Muscle of leg (tissue), 11 donors: ENCODE data around the gene CXCR4. TPM values are rescaled to one million over a fixed set of nuclear protein-coding genes. Genes with fewer than 3 reads are reported as not detected.
A peak's percentile ranks its signal among the peaks of the same experiment; 100 is the strongest.

ENCODE experiments used
- DNase-seq: peaks from one replicate; pipeline ENCODE4 v3.0.0; 2013
- H3K27ac ChIP-seq: one replicate; pipeline ENCODE4 v1.5.1; 2013; ENCODE audit warnings: mild to moderate bottlenecking, low read length, control low read depth
- H3K27me3 ChIP-seq: one replicate; pipeline ENCODE4 v1.6.1; 2013; ENCODE audit warnings: low read length; ENCODE audit not compliant: control insufficient read depth, insufficient read depth
- H3K36me3 ChIP-seq: one replicate; pipeline ENCODE4 v1.6.1; 2013; ENCODE audit warnings: low read length; ENCODE audit not compliant: control insufficient read depth, insufficient read depth
- H3K4me1 ChIP-seq: one replicate; pipeline ENCODE4 v1.6.1; 2013; ENCODE audit warnings: low read length; ENCODE audit not compliant: control insufficient read depth, insufficient read depth
- H3K4me3 ChIP-seq: one replicate; pipeline ENCODE4 v1.5.1; 2013; ENCODE audit warnings: low read length, control low read depth
- H3K9me3 ChIP-seq: replicated peaks from 2 replicates; pipeline ENCODE4 v1.6.1; 2013; ENCODE audit warnings: low read depth, low read length; ENCODE audit not compliant: control insufficient read depth
- WGBS: methylation state at CpG from one replicate; pipeline ENCODE4 v1.1.5; 2013; ENCODE audit warnings: missing lambda C conversion rate; ENCODE audit not compliant: insufficient coverage; 5-methylcytosine and 5-hydroxymethylcytosine counted together
- polyA plus RNA-seq, 8 donors: library from polyadenylated mRNA; unstranded; fragments of 120-200 nt; gene quantifications; one replicate each; pipeline versions ENCODE4 v1.2.1 to v1.2.3, GENCODE V29; 2013; ENCODE audit warnings: inconsistent platforms in 1 of 8, low replicate concordance in 1 of 8; ENCODE audit not compliant: insufficient read length in 8 of 8, insufficient read depth in 1 of 8
- total RNA-seq: library from RNA; stranded (reverse); fragments of 120-200 nt; gene quantifications from one replicate; pipeline ENCODE4 v1.2.4, GENCODE V29; 2013

CXCR4 gene
- total and polyA plus RNA-seq, 9 donors: 23.1 to 38.1 (median 31.8) TPM

DNA sequence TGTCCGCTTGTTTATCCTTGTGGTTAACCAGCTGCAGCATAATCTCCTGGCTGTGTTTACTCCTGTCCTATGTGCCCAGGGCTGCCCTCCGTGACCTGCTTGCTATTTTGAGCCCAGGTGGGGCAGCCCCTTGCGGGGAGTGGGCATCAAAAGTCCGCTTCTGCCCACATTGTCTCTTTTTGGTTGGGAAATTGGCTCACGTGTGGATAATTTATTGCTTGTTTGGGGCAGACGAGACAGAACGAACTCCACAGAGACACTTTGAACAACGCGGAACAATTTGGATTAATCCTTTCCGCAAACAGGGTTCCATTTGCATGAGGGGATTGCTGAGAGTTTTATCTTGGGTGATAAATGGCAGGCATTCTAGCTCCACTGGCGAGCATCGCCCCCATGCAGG is 8.1 kb upstream of the CXCR4 start:
- no peak overlapping the region for H3K27ac ChIP-seq
- H3K9me3 ChIP-seq: no peaks in the 10 kb centered on the region
- no peaks in the 10 kb centered on the region for H3K36me3 ChIP-seq
- DNase-seq: no peak
- 25% methylated on average over 12 of the region's 12 CpGs for WGBS
- peaks cover 27% of the 10 kb centered on the region for H3K27me3 ChIP-seq
- H3K4me1 ChIP-seq: peaks cover 17% of the 10 kb centered on the region
- H3K4me3 ChIP-seq: no peak overlapping the region

DNA sequence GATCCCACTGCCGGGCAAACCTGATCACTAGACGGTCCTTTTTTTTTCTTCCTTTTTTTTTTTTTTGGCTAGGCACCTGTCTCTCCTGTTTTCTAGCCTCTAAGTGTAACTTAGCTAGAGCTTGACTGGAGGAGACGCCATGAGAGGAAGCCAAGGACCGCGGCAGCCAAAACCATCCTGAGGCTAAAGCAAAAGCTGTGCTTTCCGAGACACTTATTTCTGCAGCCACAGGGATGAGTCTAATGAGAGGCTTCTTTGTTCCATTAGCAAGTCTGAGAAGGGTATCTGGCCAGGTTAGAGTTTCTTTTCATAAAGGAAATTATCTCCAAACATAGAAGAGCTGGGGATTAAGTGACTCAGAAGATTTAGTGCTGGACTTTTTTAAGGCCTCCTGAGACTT is 7.3 kb upstream of the CXCR4 start:
- Histone ChIP-seq H3K9me3 (no peaks in the 10 kb centered on the region), H3K36me3 (no peaks in the 10 kb centered on the region), H3K27ac (no peak overlapping the region), H3K4me1 (peaks cover 17% of the 10 kb centered on the region), H3K4me3 (no peak overlapping the region), H3K27me3 (peaks cover 27% of the 10 kb centered on the region)
- 46% methylated on average over 2 of the region's 6 CpGs for WGBS
- DNase-seq: no peak

DNA sequence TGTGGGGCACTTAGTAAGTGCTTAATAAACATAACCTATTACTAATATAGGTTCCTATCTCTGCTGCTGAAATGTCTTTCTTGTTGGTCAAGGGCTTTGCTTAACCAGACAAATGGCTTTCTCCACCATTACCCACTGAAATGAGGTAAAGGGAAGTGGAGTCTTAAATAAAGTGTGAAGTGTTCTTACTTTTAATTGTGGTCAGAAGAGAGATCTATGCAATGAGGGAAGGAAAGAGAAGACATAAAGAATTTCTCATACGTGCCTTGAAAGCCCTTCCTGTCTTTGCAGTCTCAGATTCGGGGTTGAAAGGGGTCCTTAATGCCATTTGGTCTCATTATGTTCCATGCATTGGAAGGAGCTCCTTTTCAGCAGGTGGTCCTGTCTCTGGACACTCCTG is 6.9 kb upstream of the CXCR4 start:
- Histone ChIP-seq H3K36me3 (no peaks in the 10 kb centered on the region), H3K27me3 (peaks cover 27% of the 10 kb centered on the region), H3K4me3 (no peak overlapping the region), H3K4me1 (peaks cover 18% of the 10 kb centered on the region), H3K27ac (no peak overlapping the region), H3K9me3 (no peaks in the 10 kb centered on the region)
- 60% methylated on average over 2 of the region's 2 CpGs for WGBS
- DNase-seq: no peak

DNA sequence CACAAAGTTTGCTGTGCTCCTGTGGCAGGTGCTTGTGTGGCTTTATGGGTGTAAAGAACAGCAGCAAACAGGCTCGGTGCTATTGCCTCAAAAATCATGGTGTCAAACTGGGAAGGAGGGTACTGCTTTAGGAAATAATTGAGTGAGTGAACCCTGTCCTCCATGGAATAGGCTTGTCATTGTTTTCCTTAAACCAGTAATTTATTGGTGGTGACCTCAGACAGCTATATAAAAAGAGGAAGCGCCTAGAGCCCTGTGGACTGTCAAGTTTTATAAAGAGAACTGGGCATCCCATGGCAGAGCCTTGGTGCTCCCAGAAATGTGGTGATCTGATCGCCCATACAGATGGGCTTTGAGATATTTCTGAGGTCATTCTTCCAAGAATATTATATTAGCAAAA is 4.7 kb upstream of the CXCR4 start:
- Histone ChIP-seq H3K27ac (no peak overlapping the region), H3K4me3 (no peak overlapping the region), H3K4me1 (peaks cover 26% of the 10 kb centered on the region), H3K9me3 (no peaks in the 10 kb centered on the region), H3K36me3 (no peaks in the 10 kb centered on the region), H3K27me3 (peaks cover 44% of the 10 kb centered on the region)
- no peak for DNase-seq
- no CpG with 5 or more reads among the region's 3 CpGs for WGBS

DNA sequence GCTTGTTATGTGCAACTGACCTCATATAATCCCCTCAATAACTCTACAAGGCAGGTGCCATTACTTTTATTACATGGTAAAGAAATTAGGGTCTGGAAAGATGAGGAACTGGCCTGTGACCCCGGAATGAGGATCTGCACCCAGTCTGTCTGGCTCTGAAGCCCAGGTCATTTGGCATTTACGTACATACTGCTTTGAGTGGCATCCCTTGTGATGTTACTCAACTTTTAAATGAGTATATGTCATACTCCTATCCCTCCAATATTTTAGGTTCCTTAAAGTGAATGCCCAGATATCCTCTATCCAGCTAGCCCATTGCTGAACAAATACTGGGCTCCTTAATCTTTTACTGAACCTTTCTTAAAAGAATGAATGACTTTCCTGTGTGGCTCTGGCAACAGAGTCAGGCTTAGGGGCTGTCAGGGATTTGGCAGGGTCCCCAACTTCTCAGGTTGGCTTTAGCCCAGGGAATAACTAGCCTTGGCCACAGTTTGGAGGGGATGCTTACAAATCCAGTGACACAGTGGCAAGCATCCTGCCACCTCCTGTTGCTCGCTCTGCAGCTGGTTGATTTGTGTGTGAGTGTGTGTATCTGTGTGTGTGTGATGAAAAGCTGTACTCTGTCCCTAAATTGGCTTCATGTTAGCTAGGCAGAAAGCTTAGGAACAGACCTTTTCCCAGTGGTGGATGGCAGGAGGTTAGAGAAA is 3.4 kb upstream of the CXCR4 start:
- Histone ChIP-seq H3K4me3 (no peak overlapping the region), H3K27me3 (peaks cover 46% of the 10 kb centered on the region), H3K4me1 (peaks cover 26% of the 10 kb centered on the region), H3K9me3 (no peaks in the 10 kb centered on the region), H3K36me3 (no peaks in the 10 kb centered on the region), H3K27ac (no peak overlapping the region)
- no peak for DNase-seq
- 67% methylated on average over 1 of the region's 3 CpGs for WGBS

DNA sequence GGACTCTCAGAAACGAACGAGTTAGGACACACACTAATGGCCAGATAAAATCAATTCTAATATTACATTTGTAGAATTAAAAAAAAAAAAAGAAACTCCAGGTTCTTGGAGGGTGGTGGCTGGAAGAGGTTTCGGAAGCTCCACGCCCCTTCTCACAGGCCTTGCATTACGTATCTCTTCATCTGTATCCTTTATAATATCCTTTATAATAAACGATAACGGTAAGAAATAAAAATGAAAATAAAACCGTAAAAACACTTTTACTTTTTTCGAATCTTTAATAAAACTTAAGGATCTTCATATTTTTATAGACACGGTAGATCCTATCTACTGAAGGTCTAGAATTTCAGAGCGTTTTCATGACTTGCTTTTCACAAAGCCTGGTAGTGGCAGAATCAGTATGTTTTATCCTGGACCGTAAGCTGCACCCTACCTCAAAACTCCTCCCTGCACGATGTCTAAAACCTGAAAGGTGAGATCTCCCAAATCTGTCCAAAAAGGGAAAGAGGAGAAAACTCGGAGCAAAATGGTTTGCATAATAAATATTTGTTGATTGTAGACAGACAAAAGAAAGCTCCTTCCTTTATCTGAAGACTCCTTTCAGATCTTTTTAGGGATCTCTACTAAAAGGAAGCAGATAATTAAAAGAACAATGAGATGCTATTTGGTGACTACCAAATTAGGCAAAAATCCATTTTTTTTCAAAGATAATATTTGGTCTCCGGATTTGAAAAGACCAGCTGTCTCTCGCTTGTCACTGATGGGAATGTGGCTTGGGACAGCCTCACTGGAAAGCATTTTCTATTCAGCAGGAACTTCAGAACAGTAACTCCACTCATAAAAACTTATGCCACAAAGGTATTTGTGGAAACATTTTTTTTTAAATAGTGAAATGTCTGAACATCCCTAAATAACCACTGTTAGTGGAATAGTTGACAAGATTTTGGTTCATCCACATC is 2.0 kb upstream of the CXCR4 start:
- H3K36me3 ChIP-seq: peaks cover 4% of the 10 kb centered on the region
- DNase-seq: no peak
- no CpG with 5 or more reads among the region's 16 CpGs for WGBS
- H3K4me3 ChIP-seq: peak overlapping the region; percentile 64
- no peaks in the 10 kb centered on the region for H3K9me3 ChIP-seq
- peaks cover 21% of the 10 kb centered on the region for H3K4me1 ChIP-seq
- H3K27ac ChIP-seq: no peak overlapping the region
- peaks cover 48% of the 10 kb centered on the region for H3K27me3 ChIP-seq

DNA sequence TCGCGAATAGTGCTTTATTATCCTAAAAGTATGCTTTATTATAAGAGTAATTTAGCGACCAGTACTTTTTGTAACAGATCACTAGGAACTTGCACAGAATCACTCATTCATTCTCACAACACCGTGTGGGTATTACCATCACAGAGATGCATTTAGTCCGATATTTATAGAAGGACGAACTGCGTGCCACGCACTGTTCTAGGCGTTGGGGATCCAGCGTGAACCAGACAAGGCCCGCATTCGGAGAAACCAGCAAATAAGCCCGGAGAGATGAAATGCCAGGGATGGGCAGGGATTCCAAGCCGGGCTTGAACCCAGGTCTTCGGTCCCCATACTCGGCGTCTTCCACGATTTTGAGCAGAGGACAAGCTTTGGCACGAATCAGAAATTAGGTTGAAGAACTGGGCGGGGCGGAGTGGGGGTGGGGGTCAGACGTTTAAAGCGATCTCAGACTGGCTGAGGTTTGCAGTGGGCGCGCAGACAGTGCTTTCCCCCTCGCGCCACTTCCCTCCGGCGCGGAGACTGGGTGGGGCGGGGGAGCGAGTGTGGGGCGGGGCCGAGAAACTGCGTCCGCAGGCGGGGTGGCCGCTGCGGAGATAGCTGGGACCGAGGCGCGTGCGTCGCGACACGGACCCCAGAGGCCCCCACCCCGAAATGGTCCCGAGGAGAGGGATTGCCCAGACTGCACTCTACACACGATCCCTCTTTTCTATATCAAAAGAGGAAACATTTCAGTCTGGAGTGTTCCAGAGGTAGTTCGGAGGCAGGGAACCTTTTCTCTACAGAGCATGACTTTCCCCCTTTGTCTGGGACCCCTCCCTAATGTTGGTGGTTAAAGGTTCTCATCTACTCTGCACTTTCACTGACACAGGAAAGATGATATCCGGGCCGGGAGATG is 1.1 kb upstream of the CXCR4 start:
- peaks cover 20% of the 10 kb centered on the region for H3K4me1 ChIP-seq
- under 1% methylated on average over 23 of the region's 52 CpGs for WGBS
- peak overlapping the region; percentile 57 for H3K27ac ChIP-seq

DNA sequence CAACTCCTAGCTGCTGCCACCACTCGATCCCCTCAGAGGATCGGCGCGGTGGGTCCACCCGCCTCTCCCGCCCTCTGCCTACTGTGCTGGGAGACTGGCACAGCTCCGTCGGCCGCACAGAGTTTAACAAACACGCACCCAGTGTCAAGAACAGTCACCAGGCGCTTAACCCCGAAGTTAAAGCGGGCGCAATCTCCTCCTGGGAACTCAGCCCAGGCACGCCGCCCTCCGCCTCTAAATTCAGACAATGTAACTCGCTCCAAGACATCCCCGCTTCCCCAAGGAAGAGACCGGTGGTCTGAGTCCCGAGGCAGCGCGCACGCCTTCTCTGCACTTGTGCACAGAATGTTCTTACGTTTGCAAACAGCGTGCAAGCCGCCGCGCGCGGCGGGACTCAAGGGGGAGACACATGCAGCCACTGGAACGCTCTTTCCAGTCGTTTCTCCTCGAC is 533 bp downstream of the CXCR4 start:
- H3K27me3 ChIP-seq: peaks cover 41% of the 10 kb centered on the region
- H3K4me1 ChIP-seq: peaks cover 20% of the 10 kb centered on the region
- peak; percentile 69 for DNase-seq
- H3K4me3 ChIP-seq: peak overlapping the region; percentile 64
- H3K27ac ChIP-seq: peak overlapping the region; percentile 67
- WGBS: 0% methylated on average over 34 of the region's 35 CpGs
- peaks cover 7% of the 10 kb centered on the region for H3K36me3 ChIP-seq
- H3K9me3 ChIP-seq: no peaks in the 10 kb centered on the region

More for the DNA sequence above, 1.1 kb upstream of the CXCR4 start:
- no peaks in the 10 kb centered on the region for H3K9me3 ChIP-seq
- H3K27me3 ChIP-seq: peaks cover 44% of the 10 kb centered on the region
- H3K36me3 ChIP-seq: peaks cover 7% of the 10 kb centered on the region
- DNase-seq: peak; percentile 53
- peak overlapping the region; percentile 64 for H3K4me3 ChIP-seq

DNA sequence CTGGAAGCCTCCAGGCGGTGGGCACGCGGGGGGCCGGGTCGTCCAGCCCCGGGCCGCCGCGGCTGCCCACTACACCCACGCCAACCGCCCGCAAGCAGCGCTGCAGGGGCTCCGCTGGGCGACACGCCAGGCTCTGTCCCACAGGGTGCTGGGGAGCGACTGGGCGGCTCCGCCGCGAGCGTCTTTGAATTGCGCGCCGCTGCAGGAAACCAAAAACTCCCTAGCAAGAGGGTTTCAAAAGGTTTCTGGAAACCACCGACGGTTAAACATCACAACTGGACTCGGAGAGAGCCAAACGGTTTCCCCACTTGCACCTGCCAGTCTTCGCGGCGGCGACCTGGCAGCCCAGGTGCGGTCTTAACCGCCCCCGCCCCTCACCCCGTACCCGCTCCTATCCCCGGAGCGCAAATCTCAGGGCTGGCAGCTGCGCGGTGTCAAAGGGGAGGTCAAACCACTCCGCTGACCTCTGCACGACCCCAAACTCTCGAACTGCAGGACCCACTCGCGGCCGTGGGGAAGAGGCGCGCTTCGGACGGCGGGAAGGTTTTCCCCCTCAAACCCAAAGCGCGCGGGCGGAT is 1.0 kb downstream of the CXCR4 start:
- WGBS: 0% methylated on average over 56 of the region's 57 CpGs
- no peak for DNase-seq
- H3K27me3 ChIP-seq: peaks cover 41% of the 10 kb centered on the region
- H3K9me3 ChIP-seq: no peaks in the 10 kb centered on the region
- peaks cover 7% of the 10 kb centered on the region for H3K36me3 ChIP-seq
- peak overlapping the region; percentile 67 for H3K27ac ChIP-seq
- peak overlapping the region; percentile 64 for H3K4me3 ChIP-seq
- H3K4me1 ChIP-seq: peaks cover 20% of the 10 kb centered on the region
